ENCODE data around the gene RPP25L. TPM values are rescaled to one million over a fixed set of nuclear protein-coding genes. Genes with fewer than 3 reads are reported as not detected.

Gene RPP25L
- total and polyA plus RNA-seq, 10 of the 15 experiments (the other 5 are each of a cell fraction or from before 2014, with no cell fraction given), result 7.7 to 30.2 (median 16.8) TPM

GRCh38 chr9:34606905-34607304 lies 5.0 kb downstream of the RPP25L start (continued):
- TF ChIP-seq ATF2 (IDR thresholded peaks at IDR 0.05; ENCODE audit: low read length), result no peak
- no peak for TF ChIP-seq POLR2AphosphoS5 (IDR thresholded peaks at IDR 0.05; ENCODE audit: low read length)
- no peak for TF ChIP-seq SMAD5 (IDR thresholded peaks at IDR 0.05; ENCODE audit: low read depth)
- no peak for TF ChIP-seq ZNF217 (IDR thresholded peaks at IDR 0.05)
- TF ChIP-seq TCF7 (IDR thresholded peaks at IDR 0.05; ENCODE audit: borderline replicate concordance), result no peak
- TF ChIP-seq SP1 (IDR thresholded peaks at IDR 0.05; ENCODE audit: low read depth, low read length), result no peak

DNA sequence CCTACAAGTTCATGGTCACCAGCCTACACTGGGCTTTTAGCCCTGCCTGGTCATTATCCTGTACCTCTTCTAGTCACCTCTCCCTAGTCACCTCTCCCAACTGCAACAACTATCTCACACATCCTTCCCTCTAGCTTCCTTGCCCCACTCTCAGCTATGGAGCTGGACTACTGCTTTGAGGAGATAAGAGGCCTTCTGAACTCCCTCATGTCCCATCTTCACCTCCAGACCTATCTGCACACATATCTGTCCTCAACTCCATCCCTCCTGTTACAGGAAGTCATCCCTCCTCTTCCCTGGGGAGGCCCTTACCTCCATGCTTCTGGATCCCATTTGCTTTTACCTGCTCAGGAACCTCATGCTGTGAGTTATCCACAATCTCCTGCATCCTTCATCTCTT lies 5.7 kb downstream of the RPP25L start:
- CTCF ChIA-PET, result interaction anchor here (1.4 to 5.0 kb wide), 6 partner anchors 11 to 202 kb away, joined by 3 to 39 read pairs (median 9); partner anchors contain the start of genes DCTN3 and GALT
- TF ChIP-seq STAT1 (conservative IDR thresholded peaks at IDR 0.05), result no peak
- no peak for TF ChIP-seq ZNF622 (IDR thresholded peaks at IDR 0.05)
- TF ChIP-seq, protein P1, sequence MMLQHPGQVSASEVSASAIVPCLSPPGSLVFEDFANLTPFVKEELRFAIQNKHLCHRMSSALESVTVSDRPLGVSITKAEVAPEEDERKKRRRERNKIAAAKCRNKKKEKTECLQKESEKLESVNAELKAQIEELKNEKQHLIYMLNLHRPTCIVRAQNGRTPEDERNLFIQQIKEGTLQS (IDR thresholded peaks at IDR 0.05; ENCODE audit: borderline replicate concordance, extremely low read depth, low read depth, low read length), result no peak
- no peak for TF ChIP-seq ZBTB33 (IDR thresholded peaks at IDR 0.05)
- no peak for TF ChIP-seq NFIC (IDR thresholded peaks at IDR 0.05; ENCODE audit: low read depth, low read length)
- no peak for TF ChIP-seq HDAC6 (IDR thresholded peaks at IDR 0.05; ENCODE audit: unreplicated experiment)
- no peak for TF ChIP-seq EP300 (IDR thresholded peaks at IDR 0.05; ENCODE audit: borderline replicate concordance in 1 of 2, control insufficient read depth in 1 of 2, low read depth in 2 of 2, low read length in 2 of 2)
- no peak for TF ChIP-seq ZNF274 (IDR thresholded peaks at IDR 0.05; ENCODE audit: insufficient read depth, insufficient read length)
- TF ChIP-seq IRF5 (IDR thresholded peaks at IDR 0.05; ENCODE audit: borderline replicate concordance), result no peak
- TF ChIP-seq, protein P2, sequence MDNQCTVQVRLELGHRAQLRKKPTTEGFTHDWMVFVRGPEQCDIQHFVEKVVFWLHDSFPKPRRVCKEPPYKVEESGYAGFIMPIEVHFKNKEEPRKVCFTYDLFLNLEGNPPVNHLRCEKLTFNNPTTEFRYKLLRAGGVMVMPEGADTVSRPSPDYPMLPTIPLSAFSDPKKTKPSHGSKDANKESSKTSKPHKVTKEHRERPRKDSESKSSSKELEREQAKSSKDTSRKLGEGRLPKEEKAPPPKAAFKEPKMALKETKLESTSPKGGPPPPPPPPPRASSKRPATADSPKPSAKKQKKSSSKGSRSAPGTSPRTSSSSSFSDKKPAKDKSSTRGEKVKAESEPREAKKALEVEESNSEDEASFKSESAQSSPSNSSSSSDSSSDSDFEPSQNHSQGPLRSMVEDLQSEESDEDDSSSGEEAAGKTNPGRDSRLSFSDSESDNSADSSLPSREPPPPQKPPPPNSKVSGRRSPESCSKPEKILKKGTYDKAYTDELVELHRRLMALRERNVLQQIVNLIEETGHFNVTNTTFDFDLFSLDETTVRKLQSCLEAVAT (IDR thresholded peaks at IDR 0.05), result no peak
- TF ChIP-seq GATAD2B (conservative IDR thresholded peaks at IDR 0.05; ENCODE audit: low read depth), result no peak

More for the DNA sequence above, 5.7 kb downstream of the RPP25L start:
- no peaks in the 10 kb centered on the region; the same call in 2 of the 3 replicates for H3K9me3 ChIP-seq (replicated peaks; ENCODE audit: control insufficient read depth, insufficient read depth, low read length)
- 0 out of 4 replicates have a peak, but pooled peaks cover 0 to 2% of the 10 kb centered on the region in 2 experiments for H3K36me3 ChIP-seq (ENCODE audit: control insufficient read depth in 2 of 2, insufficient read depth in 2 of 2, low read length in 1 of 2)
- no peak overlapping the region for H3K9ac ChIP-seq (ENCODE audit: control insufficient read depth, insufficient read depth, low read length)
- H3K27me3 ChIP-seq (replicated peaks in 1 of 2; ENCODE audit: control insufficient read depth in 2 of 2, insufficient read depth in 2 of 2, low read length in 1 of 2), result peaks cover 0 to 1% of the 10 kb centered on the region in 2 experiments; a peak in 2 of 4 replicates
- no peak overlapping the region for H3K4me2 ChIP-seq (ENCODE audit: control insufficient read depth, insufficient read depth)
- intact Hi-C loops (cut with micrococcal nuclease; ENCODE audit: unreplicated experiment), result no loop called here
- SMC1A ChIA-PET (ENCODE audit: uncharacterized antibody, unreplicated experiment), result no interaction called here
- no TSS peak for BruUV-seq (replicated peaks)
- POLR2A ChIA-PET, result no interaction called here
- no peak overlapping the region for H3K4me3 ChIP-seq
- no peak overlapping the region for H2AFZ ChIP-seq (ENCODE audit: control insufficient read depth, low read depth, low read length)
- in situ Hi-C loops (cut with MboI), result no loop called here
- H3K4me1 ChIP-seq (ENCODE audit: control insufficient read depth, insufficient read depth, low read length), result no peaks in the 10 kb centered on the region
- H3K27ac ChIP-seq (ENCODE audit: control insufficient read depth, insufficient read depth), result no peak overlapping the region
- ATAC-seq (no peak), DNase-seq (ENCODE audit: low read depth, low spot score) (no peak), FAIRE-seq (no peak)
- RAD21 ChIA-PET (ENCODE audit: unreplicated experiment), result interaction anchor here (1.3 kb wide), 1 partner anchor 19 kb away, joined by 3 read pairs; no protein-coding TSS in a partner anchor
- H3K79me2 ChIP-seq (ENCODE audit: control insufficient read depth, insufficient read depth, low read length), result peaks cover under 1% of the 10 kb centered on the region
- no peaks in the 10 kb centered on the region for H4K20me1 ChIP-seq (ENCODE audit: control insufficient read depth, insufficient read depth)

All from GM12878 (cell line).